ENCODE results near the gene RBM19.

Gene RBM19

GRCh38 chr12:113766879-113767878 is 198.9 kb downstream of the RBM19 start:
- DNase-seq: no peak
